Gastroesophageal sphincter (tissue), 3 donors: ENCODE measurements around the gene ABI1.
A peak's percentile ranks its signal among the peaks of the same experiment; 100 is the strongest.

ENCODE experiments used
- EP300 ChIP-seq: sonication (generic); formaldehyde crosslinking; IDR thresholded peaks from one replicate; pipeline ENCODE4 v1.6.1; 2017; ENCODE audit warnings: antibody characterized with exemption, mild to moderate bottlenecking
- POLR2A ChIP-seq, 2 donors: fragments of 450-650 bp; IDR thresholded peaks; one replicate each; pipeline ENCODE4 v1.6.1; 2017; ENCODE audit warnings: antibody characterized with exemption in 2 of 2, mild to moderate bottlenecking in 2 of 2, moderate library complexity in 1 of 2
- POLR2AphosphoS5 ChIP-seq: sonication (generic); formaldehyde crosslinking; IDR thresholded peaks from one replicate; pipeline ENCODE4 v1.6.1; 2017; ENCODE audit warnings: antibody characterized with exemption
- TF ChIP-seq, protein P1 (sequence below), 4 experiments: fragments of 200-600 bp in 2 of 4; fragments of 450-650 bp in 2 of 4; sonication (generic) in 1 of 4; IDR thresholded peaks; one replicate each; pipeline ENCODE4 v1.5.1; 2017 to 2019; ENCODE audit warnings: antibody characterized with exemption in 4 of 4, mild to moderate bottlenecking in 2 of 4, moderate library complexity in 2 of 4

DNA sequence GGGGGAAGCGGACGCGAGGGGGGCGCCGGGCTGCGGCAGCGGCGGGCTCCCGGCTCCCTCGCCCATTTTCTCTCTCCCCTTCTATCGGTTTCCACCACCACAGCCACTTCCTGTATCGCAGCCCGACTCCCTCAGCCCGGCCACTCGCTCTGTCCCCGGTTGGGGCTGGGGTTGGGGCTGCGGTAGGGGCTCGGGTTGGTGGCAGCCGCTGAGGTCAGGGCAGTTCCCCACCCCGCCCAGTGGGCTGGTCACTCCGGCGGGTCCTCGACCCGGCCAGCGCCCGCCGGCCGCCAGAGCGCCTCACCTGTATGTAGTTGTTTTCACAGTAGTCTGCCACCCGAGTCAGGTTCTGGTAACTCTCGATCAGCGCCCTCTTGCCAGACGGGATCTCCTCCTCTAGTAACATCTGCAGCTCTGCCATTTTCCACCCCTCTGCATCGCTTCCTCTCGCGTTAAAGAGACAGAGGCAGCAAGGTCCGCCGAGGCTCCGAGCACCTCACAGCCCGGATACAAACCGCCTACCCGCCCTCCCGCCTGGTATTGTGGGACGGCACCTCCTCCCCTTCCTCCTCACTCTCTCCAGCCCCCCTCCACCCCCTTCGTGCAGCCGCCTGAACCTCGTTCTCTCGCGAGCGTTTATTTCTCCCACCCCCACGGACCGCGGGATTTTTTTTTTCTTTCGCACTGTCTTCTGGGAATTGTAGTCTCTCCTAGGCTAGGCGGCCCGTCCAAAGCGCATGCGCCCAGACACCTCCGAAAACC lies at the start of gene ABI1:
- TF ChIP-seq, protein P1, sequence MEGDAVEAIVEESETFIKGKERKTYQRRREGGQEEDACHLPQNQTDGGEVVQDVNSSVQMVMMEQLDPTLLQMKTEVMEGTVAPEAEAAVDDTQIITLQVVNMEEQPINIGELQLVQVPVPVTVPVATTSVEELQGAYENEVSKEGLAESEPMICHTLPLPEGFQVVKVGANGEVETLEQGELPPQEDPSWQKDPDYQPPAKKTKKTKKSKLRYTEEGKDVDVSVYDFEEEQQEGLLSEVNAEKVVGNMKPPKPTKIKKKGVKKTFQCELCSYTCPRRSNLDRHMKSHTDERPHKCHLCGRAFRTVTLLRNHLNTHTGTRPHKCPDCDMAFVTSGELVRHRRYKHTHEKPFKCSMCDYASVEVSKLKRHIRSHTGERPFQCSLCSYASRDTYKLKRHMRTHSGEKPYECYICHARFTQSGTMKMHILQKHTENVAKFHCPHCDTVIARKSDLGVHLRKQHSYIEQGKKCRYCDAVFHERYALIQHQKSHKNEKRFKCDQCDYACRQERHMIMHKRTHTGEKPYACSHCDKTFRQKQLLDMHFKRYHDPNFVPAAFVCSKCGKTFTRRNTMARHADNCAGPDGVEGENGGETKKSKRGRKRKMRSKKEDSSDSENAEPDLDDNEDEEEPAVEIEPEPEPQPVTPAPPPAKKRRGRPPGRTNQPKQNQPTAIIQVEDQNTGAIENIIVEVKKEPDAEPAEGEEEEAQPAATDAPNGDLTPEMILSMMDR (IDR thresholded peaks at IDR 0.05) = no peak
- TF ChIP-seq EP300 (no peak), POLR2A (IDR thresholded peaks at IDR 0.05) (peak; percentile 88 to 90), POLR2AphosphoS5 (peak; percentile 98)
